Activated CD4-positive, CD25-positive, alpha-beta regulatory T cell treated with anti-CD3 and anti-CD28 coated beads, Interleukin-2, amount 50 U/mL, for 16 hours (primary cell): ENCODE data around the gene IKZF1.
A peak's percentile ranks its signal among the peaks of the same experiment; 100 is the strongest.

Source experiments
- DNase-seq: peaks from one replicate; pipeline ENCODE4 v3.0.0-alpha.2; 2020; ENCODE audit warnings: low read depth, low spot score

IKZF1 gene

GRCh38 chr7:50355817-50356178 lies 51.3 kb downstream of the IKZF1 start:
- DNase-seq, result no peak

- DNase-seq, result no peak
These were observed 51.9 kb downstream of the IKZF1 start for GRCh38 chr7:50356212-50356944.

GRCh38 chr7:50356945-50357268 lies 52.4 kb downstream of the IKZF1 start:
- DNase-seq, result no peak

- DNase-seq, result no peak
These were observed 52.9 kb downstream of the IKZF1 start for GRCh38 chr7:50357426-50357825.

GRCh38 chr7:50358041-50358705 lies 53.7 kb downstream of the IKZF1 start:
- no peak for DNase-seq

- no peak for DNase-seq
These were observed 54.3 kb downstream of the IKZF1 start for GRCh38 chr7:50358779-50359178.

- DNase-seq, result no peak
These were observed 54.9 kb downstream of the IKZF1 start for GRCh38 chr7:50359258-50359994.

- DNase-seq, result peak; percentile 66
These were observed 55.7 kb downstream of the IKZF1 start for GRCh38 chr7:50359995-50360925.

- no peak for DNase-seq
These were observed 57.6 kb downstream of the IKZF1 start for GRCh38 chr7:50362142-50362541.

GRCh38 chr7:50362712-50363282 lies 58.3 kb downstream of the IKZF1 start:
- DNase-seq, result no peak

- no peak for DNase-seq
These were observed 59.0 kb downstream of the IKZF1 start for GRCh38 chr7:50363327-50364060.

- DNase-seq, result no peak
These were observed 60.1 kb downstream of the IKZF1 start for GRCh38 chr7:50364645-50365044.

GRCh38 chr7:50366311-50366710 lies 61.8 kb downstream of the IKZF1 start:
- DNase-seq, result no peak

GRCh38 chr7:50367100-50367499 lies 62.6 kb downstream of the IKZF1 start:
- no peak for DNase-seq

GRCh38 chr7:50367570-50367969 lies 63.1 kb downstream of the IKZF1 start:
- no peak for DNase-seq

GRCh38 chr7:50368366-50368765 lies 63.9 kb downstream of the IKZF1 start:
- no peak for DNase-seq

- no peak for DNase-seq
These were observed 64.9 kb downstream of the IKZF1 start for GRCh38 chr7:50369143-50370026.

GRCh38 chr7:50370884-50371283 lies 66.4 kb downstream of the IKZF1 start:
- no peak for DNase-seq

- no peak for DNase-seq
These were observed 67.1 kb downstream of the IKZF1 start for GRCh38 chr7:50371551-50372021.

- no peak for DNase-seq
These were observed 68.4 kb downstream of the IKZF1 start for GRCh38 chr7:50372923-50373322.
